ENCODE measurements around the gene WDR55.
"Not testable (repeated sequence)": the region's sequence is repeated elsewhere in the genome, so short reads cannot be mapped to it uniquely, and the experiment has no call there.

The WDR55 gene

DNA sequence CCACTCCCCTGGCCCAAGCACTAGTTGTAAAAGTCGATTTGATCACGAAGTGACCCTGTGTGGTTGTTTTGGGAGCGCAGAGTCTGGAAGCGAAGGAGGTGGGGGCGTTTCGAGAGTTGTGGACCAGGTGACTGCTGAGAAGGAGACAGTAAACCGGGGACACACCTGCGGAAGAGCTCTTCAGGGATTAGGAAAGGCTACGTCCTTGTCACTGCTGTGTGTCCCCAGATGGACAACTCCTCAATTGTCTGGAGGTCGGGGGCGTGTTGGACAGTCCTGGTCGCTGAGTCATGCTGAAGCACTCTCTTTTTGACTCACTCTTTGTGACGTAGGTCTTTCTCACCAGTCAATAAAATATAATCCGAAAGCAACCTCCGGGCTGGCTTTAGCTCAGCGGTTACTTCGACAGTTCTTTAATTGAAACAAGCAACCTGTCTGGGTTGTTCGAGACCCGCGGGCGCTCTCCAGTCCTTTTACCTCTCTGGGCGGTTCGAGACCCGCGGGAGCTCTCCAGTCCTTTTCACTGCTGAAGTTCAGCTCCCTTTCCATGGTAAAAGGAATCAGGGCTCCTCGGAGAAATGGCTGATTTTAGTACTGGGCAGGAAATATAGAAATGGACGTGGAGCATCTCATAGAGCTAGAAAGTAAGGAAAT, 46.3 kb downstream of the WDR55 start:
- peak; percentile 75 to 83 for DNase-seq (ENCODE audit: low read depth in 2 of 2)

DNA sequence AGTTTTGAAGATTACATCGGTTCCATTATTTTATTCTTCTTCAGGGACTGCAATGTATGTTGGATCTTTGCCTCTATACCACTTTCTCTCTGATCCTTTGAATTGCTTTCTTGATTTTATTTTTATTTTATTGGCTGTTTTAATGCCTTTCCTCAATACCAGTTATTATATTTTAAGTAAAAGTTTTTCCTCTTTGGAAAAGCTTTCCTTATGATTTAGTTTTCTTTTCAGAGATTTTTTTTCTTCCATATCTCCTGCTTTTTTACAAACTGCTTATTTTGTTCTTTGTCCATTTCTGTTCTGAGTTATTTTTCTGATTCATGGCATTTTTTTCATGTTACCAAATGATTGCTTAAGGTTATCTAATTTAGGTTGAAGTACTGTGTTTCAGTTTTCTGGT, 47.1 kb downstream of the WDR55 start:
- no peak for DNase-seq (ENCODE audit: low read depth in 2 of 2)

DNA sequence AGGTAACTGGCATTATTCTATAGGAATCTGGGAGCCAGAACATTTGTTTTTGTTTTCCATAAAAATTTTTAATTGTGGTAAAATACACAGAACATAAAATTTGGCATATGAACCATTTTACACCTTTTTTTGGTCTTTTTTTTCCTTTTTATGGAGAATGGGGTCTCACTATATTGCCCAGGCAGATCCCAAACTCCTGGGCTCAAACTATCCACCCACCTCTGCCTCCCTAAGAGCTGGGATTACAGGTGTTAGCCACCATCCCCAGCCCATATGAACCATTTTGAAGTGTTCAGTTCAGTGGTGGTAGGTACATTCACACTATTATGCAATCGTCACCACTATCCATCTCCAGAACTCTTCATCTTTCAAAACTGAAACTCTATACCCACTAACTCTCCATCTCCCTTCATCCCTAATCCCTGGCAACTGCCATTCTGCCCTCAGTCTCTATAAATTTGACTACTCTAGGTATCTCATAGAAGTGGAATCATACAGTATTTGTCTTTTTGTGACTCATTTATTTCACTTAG, 48.9 kb downstream of the WDR55 start:
- DNase-seq (ENCODE audit: low read depth in 2 of 2): no peak

DNA sequence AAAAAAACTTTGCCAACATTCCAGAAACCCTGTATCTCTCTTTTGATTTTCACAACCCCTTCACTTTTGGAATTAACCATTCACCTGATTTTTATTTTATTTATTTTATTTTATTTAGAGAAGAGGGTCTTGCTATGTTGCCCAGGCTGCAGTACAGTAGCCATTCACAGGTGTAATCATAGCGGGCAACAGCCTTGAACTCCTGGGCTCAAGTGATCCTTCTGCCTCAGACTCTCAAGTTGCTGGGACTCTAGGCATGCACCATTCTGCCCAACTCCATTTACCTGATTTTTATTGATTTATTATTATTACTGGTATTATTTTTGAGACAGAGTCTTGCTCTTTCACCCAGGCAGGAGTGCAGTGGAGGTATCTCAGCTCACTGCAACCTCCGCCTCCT, 51.5 kb downstream of the WDR55 start:
- not testable (repeated sequence) for DNase-seq (ENCODE audit: low read depth in 2 of 2)

DNA sequence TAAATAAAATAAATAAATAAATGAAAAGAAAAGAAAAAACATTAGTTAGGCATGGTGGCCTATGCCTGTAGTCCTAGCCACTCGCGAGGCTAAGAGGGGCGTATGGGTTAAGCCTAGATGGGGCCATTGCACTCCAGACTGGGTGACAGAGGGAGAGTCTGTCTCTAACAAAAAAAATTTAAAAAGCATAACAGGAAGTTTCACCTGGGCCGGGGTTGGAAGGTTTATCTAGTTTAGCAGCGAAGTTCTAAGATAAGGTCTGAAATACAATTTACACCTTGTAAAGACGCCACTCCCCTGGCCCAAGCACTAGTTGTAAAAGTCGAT, 53.5 kb downstream of the WDR55 start:
- DNase-seq (ENCODE audit: low read depth in 2 of 2): no peak

DNA sequence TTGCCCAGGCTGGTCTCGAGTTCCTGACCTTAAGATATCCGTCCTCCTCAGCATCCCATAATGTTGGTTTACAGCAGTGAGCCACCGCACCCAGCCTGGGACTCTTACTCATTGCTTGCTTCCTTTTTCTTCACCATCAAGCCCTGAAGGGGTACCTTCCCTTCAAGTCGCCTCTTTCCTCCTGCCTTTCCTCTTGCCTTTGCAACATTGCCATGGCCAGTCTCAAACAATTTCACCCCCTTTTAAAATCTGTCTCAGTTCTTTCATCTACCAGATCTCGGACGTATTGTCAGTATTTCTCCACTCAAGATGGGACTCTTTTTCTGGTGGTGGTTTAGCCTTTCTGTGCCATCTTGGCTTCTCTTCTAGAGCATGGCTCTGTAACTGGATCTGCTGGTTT, 56.0 kb downstream of the WDR55 start:
- not testable (repeated sequence) for DNase-seq (ENCODE audit: low read depth in 2 of 2)

DNA sequence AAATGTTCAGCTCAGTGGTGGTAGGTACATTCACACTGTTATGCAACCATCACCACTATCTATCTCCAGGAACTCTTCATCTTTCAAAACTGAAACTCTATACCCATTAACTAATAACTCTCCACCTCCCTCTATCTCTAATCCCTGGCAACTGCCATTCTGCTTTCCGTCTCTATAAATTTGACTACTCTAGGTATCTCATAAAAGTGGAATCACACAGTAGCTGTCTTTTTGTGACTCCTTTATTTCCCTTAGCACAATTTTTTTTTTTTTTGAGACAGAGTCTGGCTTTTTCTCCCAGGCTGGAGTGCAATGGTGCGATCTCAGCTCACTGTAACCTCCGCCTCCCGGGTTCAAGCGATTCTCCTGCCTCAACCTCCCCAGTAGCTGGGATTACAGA, 56.7 kb downstream of the WDR55 start:
- DNase-seq (ENCODE audit: low read depth in 2 of 2): not testable (repeated sequence)
